ENCODE measurements around the gene CPPED1. TPM values are rescaled to one million over a fixed set of nuclear protein-coding genes. Genes with fewer than 3 reads are reported as not detected.
A peak's percentile ranks its signal among the peaks of the same experiment; 100 is the strongest.
"Not testable (repeated sequence)": the region's sequence is repeated elsewhere in the genome, so short reads cannot be mapped to it uniquely, and the experiment has no call there.

CPPED1 gene
- total RNA-seq, 1 donor, result 11.1 TPM

DNA sequence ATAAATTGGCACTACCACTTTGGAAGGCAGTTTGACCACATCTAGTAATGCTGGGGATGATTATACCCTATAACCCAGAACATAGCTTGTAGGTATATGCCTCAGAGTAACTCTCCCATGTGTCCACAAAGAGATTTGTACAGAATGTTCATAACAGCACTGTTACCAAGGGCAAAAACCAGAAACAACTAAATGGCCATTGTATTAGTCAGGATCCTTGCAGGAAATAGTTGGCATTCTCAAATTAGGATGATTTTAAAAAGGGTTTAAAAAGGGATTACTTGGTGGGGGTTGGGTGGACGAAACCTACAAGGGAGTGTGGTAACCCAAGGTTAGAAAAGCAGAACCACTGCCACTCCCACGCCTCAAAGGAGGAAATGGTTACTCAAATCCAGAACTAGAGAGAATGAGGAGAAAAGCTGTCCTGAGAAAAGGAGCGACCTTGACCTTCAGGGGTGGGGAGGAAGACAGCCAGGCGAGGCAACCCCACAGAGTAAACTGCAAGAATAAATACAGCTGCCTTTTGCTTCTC is 2.1 kb downstream of the CPPED1 start:
- TF ChIP-seq, protein P1, sequence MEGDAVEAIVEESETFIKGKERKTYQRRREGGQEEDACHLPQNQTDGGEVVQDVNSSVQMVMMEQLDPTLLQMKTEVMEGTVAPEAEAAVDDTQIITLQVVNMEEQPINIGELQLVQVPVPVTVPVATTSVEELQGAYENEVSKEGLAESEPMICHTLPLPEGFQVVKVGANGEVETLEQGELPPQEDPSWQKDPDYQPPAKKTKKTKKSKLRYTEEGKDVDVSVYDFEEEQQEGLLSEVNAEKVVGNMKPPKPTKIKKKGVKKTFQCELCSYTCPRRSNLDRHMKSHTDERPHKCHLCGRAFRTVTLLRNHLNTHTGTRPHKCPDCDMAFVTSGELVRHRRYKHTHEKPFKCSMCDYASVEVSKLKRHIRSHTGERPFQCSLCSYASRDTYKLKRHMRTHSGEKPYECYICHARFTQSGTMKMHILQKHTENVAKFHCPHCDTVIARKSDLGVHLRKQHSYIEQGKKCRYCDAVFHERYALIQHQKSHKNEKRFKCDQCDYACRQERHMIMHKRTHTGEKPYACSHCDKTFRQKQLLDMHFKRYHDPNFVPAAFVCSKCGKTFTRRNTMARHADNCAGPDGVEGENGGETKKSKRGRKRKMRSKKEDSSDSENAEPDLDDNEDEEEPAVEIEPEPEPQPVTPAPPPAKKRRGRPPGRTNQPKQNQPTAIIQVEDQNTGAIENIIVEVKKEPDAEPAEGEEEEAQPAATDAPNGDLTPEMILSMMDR (IDR thresholded peaks at IDR 0.05; ENCODE audit: insufficient read depth, low read length), result no peak
- no peak overlapping the region for H3K4me3 ChIP-seq (ENCODE audit: low read depth, low read length)
- peak; percentile 52 for DNase-seq (ENCODE audit: low read depth)

DNA sequence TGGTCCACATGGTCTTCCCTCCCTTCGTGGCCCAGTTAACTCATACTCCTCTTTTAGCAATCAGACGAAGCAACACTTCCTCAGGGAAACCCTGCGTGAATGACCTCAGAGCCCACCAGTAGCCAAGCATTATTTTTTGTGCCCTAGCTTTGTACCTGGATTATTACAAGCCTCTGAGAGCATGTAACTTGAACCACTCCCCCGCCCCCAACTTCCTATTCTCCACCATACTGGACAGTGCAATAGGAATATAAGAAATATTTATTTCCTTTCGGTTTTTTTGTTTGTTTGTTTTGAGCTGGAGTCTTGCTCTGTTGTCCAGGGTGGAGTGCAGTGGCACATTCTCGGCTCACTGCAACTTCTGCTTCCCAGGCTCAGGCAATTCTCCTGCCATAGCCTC is 2.9 kb downstream of the CPPED1 start:
- H3K4me3 ChIP-seq (ENCODE audit: low read depth, low read length), result no peak overlapping the region
- DNase-seq (ENCODE audit: low read depth), result no peak

DNA sequence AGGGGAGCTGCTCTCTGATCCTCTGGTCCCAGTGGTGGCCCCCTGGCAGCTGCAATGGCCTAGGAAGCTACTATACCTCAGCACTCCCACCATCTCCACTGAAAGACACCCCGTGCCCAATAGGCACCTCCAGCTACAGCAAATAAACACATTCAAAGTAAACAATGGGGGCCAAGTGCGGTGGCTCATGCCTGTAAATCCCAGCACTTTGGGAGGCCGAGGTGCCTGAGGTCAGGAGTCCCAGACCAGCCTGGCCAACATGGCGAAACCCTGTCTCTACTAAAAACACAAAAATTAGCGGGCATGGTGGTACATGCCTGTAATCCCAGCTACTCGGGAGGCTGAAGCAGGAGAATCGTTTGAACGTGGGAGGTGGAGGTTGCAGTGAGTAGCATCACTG is 3.7 kb downstream of the CPPED1 start:
- not testable (repeated sequence) for H3K4me3 ChIP-seq (ENCODE audit: low read depth, low read length); DNase-seq (ENCODE audit: low read depth)

More for the DNA sequence above, 2.9 kb downstream of the CPPED1 start:
- TF ChIP-seq, protein P1 (IDR thresholded peaks at IDR 0.05; ENCODE audit: insufficient read depth, low read length), result no peak

DNA sequence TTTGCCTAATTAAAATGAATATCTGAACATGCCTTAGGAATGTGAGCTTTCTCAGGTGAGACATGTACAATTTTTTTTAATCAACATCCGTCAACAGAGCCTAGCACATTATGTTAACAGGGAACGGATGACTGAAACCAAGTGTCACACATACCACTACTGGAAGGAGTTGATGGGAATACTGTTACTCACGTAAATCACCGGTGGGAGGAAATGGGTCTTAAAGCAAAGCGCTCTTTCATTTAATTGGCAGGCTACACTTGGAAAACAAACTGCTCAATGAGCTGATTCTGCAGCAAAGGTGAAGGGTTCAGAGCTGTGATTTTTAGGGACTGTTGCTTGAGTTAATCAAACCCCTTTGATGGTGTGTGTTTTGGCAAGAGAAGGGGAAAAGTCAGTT is 4.8 kb downstream of the CPPED1 start:
- TF ChIP-seq, protein P1 (IDR thresholded peaks at IDR 0.05; ENCODE audit: insufficient read depth, low read length), result no peak
- no peak for DNase-seq (ENCODE audit: low read depth)
- no peak overlapping the region for H3K4me3 ChIP-seq (ENCODE audit: low read depth, low read length)

DNA sequence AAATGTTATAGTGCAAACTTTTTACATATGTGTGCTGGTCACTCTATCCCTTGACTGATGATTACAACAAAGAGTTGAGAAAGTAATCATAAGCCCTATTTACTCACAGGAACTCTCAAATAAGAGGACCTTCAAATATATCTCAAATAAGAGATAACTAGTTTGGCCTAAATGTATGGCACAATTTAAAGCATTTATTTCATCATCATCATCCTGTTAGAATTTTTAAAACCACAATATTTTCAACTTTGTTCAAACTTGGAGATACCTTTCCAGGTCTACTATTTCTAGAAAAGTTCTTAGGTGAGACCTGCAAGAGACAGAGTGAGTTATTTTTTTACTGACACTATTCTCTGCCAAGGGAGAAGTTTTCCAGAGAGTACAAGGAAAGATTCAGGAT is 5.5 kb downstream of the CPPED1 start:
- DNase-seq (ENCODE audit: low read depth), result no peak
- TF ChIP-seq, protein P1 (IDR thresholded peaks at IDR 0.05; ENCODE audit: insufficient read depth, low read length), result no peak
- H3K4me3 ChIP-seq (ENCODE audit: low read depth, low read length), result no peak overlapping the region

DNA sequence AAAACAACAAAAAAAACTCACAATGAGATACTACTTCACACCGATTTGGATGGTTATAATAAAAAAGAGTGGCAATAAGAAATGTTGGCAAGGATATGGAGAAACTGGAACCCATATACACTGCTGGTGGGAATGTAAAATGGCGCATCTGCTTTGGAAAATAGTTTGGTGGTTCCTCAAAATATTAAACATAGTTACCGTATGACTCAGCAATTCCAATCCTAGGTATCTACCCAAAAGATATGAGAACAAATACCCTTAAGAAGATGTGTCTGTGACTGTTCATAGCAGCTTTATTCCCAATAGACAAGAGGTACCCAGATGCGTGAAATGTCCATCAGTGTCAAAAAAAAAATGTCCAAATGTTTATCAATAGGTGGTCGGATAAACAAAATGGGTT is 7.2 kb downstream of the CPPED1 start:
- TF ChIP-seq, protein P1 (IDR thresholded peaks at IDR 0.05; ENCODE audit: insufficient read depth, low read length), result no peak
- peak; percentile 5 for DNase-seq (ENCODE audit: low read depth)
- no peak overlapping the region for H3K4me3 ChIP-seq (ENCODE audit: low read depth, low read length)

DNA sequence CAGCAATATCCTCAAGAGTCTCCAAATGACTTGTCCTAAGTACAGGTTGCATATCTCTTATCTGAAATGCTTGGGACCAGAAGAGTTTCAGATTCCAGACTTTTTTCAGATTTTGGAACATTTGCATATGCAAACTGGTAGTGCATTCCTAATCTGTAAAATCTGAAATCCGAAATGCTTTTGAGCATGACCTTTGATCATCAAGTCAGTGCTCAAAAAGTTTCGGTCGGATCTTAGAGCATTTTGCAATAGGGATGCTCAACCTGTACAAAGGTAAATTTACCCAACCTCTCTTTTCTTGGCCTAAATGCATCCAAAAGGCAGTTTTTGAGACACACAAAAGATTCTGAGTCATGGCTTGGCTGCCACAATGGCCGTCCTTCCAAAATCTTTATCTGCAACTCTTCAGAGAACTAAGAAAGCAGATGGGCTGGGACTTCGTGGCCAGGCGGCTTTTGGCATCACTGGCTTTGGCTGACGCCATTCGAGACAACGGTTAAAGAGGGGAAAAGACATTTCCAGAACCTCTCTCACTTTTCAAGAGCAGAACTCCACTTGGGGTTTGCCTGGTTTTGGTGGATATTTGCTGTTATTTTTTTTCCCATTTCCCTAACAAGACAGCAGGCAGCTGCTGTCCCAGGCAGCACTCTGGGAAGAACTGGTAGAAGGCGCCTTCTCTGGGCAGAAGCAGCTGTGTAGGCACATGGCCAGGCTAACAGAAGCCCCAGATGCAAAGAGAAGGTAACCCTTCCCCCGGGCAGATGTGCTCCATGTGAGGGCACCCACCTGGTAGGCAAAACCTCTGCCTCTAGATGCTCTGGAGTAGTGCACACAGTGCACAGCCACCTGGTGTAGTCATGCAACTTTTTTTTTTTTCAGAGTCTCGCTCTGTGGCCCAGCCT is 8.9 kb downstream of the CPPED1 start:
- peak; percentile 64 for DNase-seq (ENCODE audit: low read depth)
- no peak overlapping the region for H3K4me3 ChIP-seq (ENCODE audit: low read depth, low read length)
- TF ChIP-seq, protein P1 (IDR thresholded peaks at IDR 0.05; ENCODE audit: insufficient read depth, low read length), result no peak

All from fibroblast of the aortic adventitia (primary cell).